GM12892 (cell line): ENCODE measurements around the gene DUOXA1.

Experiments used
- POLR2A ChIP-seq: IDR thresholded peaks from 2 replicates; pipeline ENCODE4 v1.6.1; 2011; ENCODE audit warnings: low read depth, low read length, control low read depth
- POLR2AphosphoS5 ChIP-seq: IDR thresholded peaks from 2 replicates; pipeline ENCODE4 v1.6.1; 2011; ENCODE audit warnings: low read depth, low read length, control low read depth
- TAF1 ChIP-seq: IDR thresholded peaks from 2 replicates; pipeline ENCODE4 v1.6.1; 2011; ENCODE audit warnings: low read depth, mild to moderate bottlenecking, control low read depth, low read length, borderline replicate concordance

GRCh38 chr15:45118996-45119395, 10.7 kb downstream of the DUOXA1 start:
- TF ChIP-seq POLR2A (no peak), POLR2AphosphoS5 (no peak), TAF1 (no peak)
